ENCODE measurements around the gene AFF3.
A peak's percentile ranks its signal among the peaks of the same experiment; 100 is the strongest.

AFF3 gene

GRCh38 chr2:99729104-99730025 is 413.0 kb downstream of the AFF3 start:
- no peak for DNase-seq

DNA sequence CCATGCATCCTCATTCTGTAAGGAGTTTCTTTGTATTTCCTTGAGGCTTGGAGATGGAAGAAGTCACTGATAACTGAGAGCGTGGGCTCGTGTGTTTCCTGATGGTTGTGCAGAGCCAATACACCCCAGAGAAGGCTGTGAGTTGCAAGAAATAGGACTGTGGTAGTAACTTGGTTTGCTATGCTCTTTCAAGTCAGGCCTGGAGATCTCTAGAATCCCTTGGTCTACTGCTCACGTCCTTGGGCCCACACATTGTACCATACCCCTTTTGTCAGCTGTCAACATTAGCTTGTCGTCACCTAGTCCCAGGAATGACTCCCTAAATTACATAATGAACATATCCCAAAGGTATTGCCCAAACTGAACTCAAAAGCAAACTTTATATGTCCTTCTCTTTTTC is 414.2 kb downstream of the AFF3 start:
- no peak for DNase-seq

- DNase-seq: no peak
These were observed 415.2 kb downstream of the AFF3 start for GRCh38 chr2:99727199-99727598.

- DNase-seq: no peak
These were observed 415.7 kb downstream of the AFF3 start for GRCh38 chr2:99726691-99727090.

GRCh38 chr2:99725820-99726219 is 416.6 kb downstream of the AFF3 start:
- DNase-seq: peak in 1 of 2 experiments; percentile 8

DNA sequence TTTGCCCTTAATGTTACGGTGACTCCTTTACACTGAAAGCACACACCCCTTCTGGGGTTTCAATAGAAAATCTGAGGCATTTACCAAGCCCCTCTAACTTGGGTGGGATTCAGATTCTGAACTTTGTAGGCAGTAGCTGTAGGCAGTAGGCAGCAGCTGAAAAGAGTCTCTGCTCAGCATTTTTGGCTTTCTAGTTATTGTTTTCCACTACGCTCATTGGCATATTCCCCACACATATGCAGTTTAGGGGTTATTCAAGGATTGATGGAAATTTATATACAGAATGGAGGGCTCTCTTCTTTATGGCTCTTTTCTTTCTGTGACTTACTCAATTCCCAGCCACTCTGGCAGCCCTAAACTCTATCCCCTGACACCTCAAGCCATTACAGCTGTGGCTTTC is 419.9 kb downstream of the AFF3 start:
- no peak for DNase-seq

- no peak for DNase-seq
These were observed 423.3 kb downstream of the AFF3 start for GRCh38 chr2:99719102-99719501.

DNA sequence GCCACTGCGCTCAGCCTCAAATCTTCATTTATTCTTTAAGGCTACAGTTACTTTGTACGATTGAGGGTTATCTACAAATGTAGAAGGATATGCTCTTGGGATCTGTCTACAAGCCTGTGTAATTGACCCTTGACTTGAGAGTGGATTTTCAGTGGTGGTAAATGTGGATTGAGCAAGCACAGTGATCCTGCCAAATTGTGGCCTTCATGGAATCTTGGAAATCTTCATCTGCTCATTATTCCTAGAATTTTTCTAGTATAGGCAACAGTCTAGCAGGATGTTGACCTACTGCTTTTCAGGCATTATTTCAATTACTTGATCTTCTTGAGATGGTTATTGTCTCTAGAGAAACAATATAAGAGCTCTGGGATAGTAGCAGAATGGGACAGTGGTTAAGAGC is 426.4 kb downstream of the AFF3 start:
- DNase-seq: no peak

DNA sequence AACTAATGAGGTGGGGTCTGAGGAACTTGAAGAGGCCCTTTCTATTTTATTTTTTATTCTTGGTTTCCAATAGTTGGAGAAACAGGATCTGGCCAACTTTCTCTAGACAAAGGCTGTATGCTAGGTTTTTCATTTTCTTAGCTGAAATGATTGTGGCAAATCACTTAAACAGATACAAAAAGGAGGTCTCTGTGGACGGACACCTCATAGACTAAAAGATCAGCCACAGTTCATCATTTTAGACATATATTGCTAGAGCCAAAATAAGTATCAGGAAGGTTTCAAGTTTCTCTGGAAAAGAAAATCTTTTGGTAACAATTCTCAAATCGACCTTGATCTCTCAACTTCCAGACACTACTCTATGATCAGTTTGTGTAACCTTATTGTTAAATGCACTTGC is 428.0 kb downstream of the AFF3 start:
- DNase-seq: no peak

DNA sequence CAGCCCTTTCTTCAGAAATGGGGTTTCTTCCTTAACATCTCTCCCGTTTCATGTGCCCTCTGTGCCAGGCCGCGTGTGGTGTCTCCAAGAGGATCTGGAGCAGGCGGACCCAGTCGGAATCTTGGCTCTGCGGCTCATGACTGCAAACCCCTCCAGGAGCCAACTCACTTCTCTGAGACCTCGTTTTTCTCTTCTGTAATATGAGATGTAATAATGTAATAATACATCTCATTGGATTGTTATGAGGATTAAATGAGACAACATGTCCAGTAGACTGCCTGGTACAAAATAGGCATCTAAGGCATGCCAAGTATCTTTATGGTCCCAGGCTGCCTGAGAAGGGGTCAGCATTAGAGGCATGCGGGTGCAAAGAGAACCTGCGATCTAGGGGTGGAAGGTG is 431.2 kb downstream of the AFF3 start:
- no peak for DNase-seq

DNA sequence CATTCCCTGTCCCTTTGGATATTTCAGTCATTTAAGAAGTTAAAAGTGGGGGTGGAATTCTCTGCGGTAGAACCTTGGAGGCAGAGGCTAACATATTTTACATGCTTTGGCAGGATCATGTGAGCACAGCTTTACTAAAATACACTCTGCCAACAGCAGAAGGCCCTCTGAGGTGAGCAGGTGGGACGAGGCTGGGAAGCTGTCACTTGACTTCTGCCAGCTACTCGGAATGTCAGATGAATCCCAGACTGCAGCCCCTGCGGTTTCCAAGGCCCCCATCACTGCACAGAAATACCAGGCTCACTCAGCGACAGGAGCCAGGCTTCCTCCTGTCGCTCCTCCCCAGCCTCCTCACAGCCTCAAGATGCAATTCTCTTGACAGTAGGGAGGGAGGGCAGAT is 431.7 kb downstream of the AFF3 start:
- no peak for DNase-seq

GRCh38 chr2:99709229-99709628 is 433.2 kb downstream of the AFF3 start:
- DNase-seq: no peak

DNA sequence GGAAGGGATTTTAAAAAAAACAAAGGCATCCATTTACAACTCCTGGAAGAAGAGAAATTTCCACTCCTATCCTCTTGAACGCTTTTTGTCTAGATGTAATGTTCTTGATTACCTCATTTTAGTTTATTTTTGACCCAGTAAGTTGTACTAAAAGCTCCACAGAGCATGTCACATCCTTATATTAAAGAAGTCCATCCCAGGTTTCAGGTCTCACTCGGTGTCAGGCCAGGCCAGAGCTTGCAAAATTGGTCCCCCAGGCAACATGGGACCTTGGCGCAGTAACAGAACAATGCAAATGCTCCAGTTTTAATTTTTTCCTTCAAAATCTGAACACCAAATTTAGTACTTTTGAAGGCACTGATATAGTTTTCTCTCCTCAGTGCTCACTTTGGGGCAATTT is 434.2 kb downstream of the AFF3 start:
- no peak for DNase-seq

DNA sequence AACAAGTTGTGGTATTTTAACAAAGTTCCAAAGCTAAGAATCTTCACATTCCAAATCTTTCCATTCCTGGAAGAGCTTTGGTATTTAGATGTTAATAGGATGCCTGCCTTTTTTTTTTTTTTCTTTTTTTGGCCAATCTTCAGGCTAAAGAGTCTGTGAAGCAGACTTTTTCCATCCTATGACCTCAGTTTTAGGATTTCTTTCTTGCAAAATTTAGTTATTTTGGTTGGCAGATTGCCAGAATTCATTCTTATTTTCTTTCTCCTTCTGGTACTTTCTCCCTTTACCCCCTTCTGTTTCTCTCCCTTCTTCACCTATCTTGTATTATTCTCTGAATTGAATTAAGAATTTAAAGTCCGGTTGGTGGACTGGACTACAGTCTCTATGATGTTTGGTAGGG is 434.8 kb downstream of the AFF3 start:
- no peak for DNase-seq

GRCh38 chr2:99706735-99707134 is 435.7 kb downstream of the AFF3 start:
- no peak for DNase-seq

- no peak for DNase-seq
These were observed 440.9 kb downstream of the AFF3 start for GRCh38 chr2:99701503-99701902.

GRCh38 chr2:99700482-99701398 is 441.6 kb downstream of the AFF3 start:
- no peak for DNase-seq

GRCh38 chr2:99698896-99699295 is 443.5 kb downstream of the AFF3 start:
- no peak for DNase-seq

DNA sequence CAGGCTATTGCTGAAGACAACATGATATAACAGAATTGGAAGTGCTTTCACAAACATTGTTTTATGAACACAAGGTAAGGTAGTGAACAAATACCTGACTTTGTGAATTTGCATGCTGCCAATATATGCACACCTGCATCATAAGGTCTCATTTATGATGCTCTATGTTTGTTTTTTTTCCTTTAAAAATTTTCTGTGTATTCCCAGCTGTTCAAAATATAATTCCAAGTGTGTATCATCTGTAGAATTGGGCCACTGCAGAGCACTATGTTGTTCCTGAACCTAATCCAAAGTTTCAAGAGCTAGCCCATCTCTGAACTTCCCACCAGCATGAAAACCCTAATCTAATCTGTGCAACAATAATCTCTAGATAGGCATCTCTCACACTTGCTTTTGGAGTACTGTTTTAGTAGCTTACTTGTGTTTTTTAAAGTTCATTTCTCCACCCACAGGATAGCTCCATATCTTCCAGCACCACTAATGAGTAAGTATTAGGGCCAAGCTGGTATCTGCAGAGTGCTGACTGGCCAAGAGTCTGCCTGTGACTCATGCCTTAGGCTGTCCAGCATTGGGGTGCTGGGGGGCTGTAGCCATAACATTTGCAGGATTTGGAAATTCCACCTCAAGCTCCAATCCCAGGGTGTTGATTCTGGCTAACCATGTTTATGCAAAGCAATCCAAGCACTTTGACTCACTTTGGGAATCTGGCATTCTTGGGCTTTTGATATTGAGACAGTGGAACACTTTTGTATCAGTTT is 444.4 kb downstream of the AFF3 start:
- no peak for DNase-seq

DNA sequence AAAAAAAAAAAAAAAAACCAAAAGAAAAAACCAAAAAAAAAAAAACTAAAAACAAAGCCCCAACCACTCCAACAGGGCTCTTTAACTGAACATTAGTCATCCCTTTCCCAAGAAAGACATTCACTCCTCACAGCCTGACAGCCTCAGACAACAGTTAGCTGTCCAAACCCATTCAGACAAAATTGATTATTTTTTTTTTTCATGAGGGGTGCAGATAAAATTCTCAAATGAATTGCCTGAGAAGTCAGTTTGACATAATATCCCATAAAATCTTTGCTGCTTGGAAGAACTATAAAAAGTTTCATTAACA is 446.5 kb downstream of the AFF3 start:
- DNase-seq: no peak

DNA sequence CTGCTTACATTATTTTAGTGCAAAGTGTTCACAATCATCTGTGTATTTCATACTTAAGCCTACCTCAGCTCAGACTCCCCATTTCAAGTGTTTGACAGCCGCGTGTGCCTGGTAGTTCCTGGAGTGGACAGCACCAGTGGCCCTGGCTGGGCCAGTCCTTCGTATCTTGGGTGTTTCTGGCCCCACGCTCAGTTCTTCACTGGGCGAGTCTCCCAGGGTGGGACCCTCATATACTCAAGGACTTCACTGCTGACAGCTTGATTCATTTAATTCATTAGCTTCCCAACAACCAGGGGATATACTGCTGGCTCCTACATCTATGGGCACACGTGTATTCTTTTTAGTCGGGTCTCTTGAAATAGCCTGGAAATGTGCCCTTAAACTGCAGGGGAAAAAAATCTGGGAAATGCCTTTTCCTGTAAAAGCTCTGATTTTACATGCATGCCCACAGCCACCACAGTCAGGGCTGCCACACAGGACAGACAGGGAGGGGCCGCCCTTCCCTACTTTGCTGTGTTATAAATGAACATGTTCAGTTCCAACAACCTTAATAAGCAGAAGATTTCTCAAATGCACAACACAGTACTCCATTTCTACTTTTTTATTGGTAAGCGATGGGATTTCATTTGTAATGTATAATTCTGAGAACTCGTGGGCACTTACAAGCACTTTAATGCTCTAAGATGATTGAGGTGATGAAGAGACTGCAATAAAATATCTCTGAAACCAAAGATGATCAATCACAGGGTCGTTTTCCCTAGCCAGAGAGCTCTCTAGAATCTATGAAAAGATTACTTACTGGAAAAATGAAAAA is 447.1 kb downstream of the AFF3 start:
- no peak for DNase-seq

- no peak for DNase-seq
These were observed 448.1 kb downstream of the AFF3 start for GRCh38 chr2:99694331-99694730.

Measured in Kasumi-1 (cell line).